Measurements from ENCODE around the gene RXRA. TPM values are rescaled to one million over a fixed set of nuclear protein-coding genes. Genes with fewer than 3 reads are reported as not detected.

RXRA gene
- total and polyA plus RNA-seq, 10 of the 15 experiments (the other 5 are each of a cell fraction or from before 2014, with no cell fraction given): 0.89 to 36.8 (median 11.1) TPM

- Histone ChIP-seq H2AFZ (ENCODE audit: control insufficient read depth, low read depth, low read length) (no peak overlapping the region), H3K27ac (ENCODE audit: control insufficient read depth, insufficient read depth) (no peak overlapping the region), H3K9me3 (replicated peaks; ENCODE audit: control insufficient read depth, insufficient read depth, low read length) (no peaks in the 10 kb centered on the region), H3K27me3 (replicated peaks in 1 of 2; ENCODE audit: control insufficient read depth in 2 of 2, insufficient read depth in 2 of 2, low read length in 1 of 2) (no peaks in the 10 kb centered on the region; a peak in 2 of 4 replicates), H3K79me2 (ENCODE audit: control insufficient read depth, insufficient read depth, low read length) (no peaks in the 10 kb centered on the region), H4K20me1 (ENCODE audit: control insufficient read depth, insufficient read depth) (no peaks in the 10 kb centered on the region), H3K9ac (ENCODE audit: control insufficient read depth, insufficient read depth, low read length) (no peak overlapping the region), H3K4me2 (ENCODE audit: control insufficient read depth, insufficient read depth) (no peak overlapping the region), H3K4me1 (ENCODE audit: control insufficient read depth, insufficient read depth, low read length) (no peaks in the 10 kb centered on the region), H3K4me3 (no peak overlapping the region), H3K36me3 (ENCODE audit: control insufficient read depth in 2 of 2, insufficient read depth in 2 of 2, low read length in 1 of 2) (no peaks in the 10 kb centered on the region)
- ChIA-PET SMC1A (ENCODE audit: uncharacterized antibody, unreplicated experiment) (interaction anchor here (0.8 kb wide), 1 partner anchor 22 kb away, joined by 3 read pairs; no protein-coding TSS in a partner anchor), CTCF (no interaction called here), POLR2A (no interaction called here), RAD21 (ENCODE audit: unreplicated experiment) (interaction anchor here (0.7 kb wide), 1 partner anchor 681 kb away, joined by 3 read pairs; no protein-coding TSS in a partner anchor)
- ATAC-seq (no peak), FAIRE-seq (no peak), DNase-seq (ENCODE audit: low read depth, low spot score) (no peak)
- in situ Hi-C loops (cut with MboI) (no loop called here), intact Hi-C loops (cut with micrococcal nuclease; ENCODE audit: unreplicated experiment) (no loop called here)
- WGBS (ENCODE audit: insufficient coverage, insufficient replicate concordance, low lambda C conversion rate, missing lambda C conversion rate): 47% methylated on average over 21 of the region's 25 CpGs
- BruUV-seq (replicated peaks): no TSS peak
- no peak for TF ChIP-seq NR2F1 (conservative IDR thresholded peaks at IDR 0.05)
- no peak for TF ChIP-seq KLF5 (IDR thresholded peaks at IDR 0.05; ENCODE audit: partially characterized antibody)
- no peak for TF ChIP-seq MEF2A (IDR thresholded peaks at IDR 0.05; ENCODE audit: insufficient read depth, low read depth, low read length)
- TF ChIP-seq NRF1 (conservative IDR thresholded peaks at IDR 0.05; ENCODE audit: low read depth, low read length): no peak
- no peak for TF ChIP-seq SP1 (IDR thresholded peaks at IDR 0.05; ENCODE audit: low read depth, low read length)
- no peak for TF ChIP-seq NKRF (conservative IDR thresholded peaks at IDR 0.05)
- no peak for TF ChIP-seq IRF4 (IDR thresholded peaks at IDR 0.05; ENCODE audit: low read depth, low read length)
- no peak for TF ChIP-seq CBX3 (IDR thresholded peaks at IDR 0.05; ENCODE audit: borderline replicate concordance, low read depth)
- TF ChIP-seq ZNF592 (IDR thresholded peaks at IDR 0.05): no peak
- TF ChIP-seq, protein P1, sequence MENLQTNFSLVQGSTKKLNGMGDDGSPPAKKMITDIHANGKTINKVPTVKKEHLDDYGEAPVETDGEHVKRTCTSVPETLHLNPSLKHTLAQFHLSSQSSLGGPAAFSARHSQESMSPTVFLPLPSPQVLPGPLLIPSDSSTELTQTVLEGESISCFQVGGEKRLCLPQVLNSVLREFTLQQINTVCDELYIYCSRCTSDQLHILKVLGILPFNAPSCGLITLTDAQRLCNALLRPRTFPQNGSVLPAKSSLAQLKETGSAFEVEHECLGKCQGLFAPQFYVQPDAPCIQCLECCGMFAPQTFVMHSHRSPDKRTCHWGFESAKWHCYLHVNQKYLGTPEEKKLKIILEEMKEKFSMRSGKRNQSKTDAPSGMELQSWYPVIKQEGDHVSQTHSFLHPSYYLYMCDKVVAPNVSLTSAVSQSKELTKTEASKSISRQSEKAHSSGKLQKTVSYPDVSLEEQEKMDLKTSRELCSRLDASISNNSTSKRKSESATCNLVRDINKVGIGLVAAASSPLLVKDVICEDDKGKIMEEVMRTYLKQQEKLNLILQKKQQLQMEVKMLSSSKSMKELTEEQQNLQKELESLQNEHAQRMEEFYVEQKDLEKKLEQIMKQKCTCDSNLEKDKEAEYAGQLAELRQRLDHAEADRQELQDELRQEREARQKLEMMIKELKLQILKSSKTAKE (IDR thresholded peaks at IDR 0.05; ENCODE audit: low read depth, poor library complexity, severe bottlenecking): no peak
- TF ChIP-seq TCF3 (IDR thresholded peaks at IDR 0.05; ENCODE audit: borderline replicate concordance, insufficient read depth, low read depth, low read length): no peak
Measured at GRCh38 chr9:134295101-134295745, 31.0 kb upstream of the RXRA start.

Data from GM12878 (cell line).